HL-60/S4 (cell line): ENCODE measurements around the gene ZFYVE21.

Source experiments
- in situ Hi-C: fragments of 300-500 bp; cut with MboI; formaldehyde crosslinking; loops from 2 replicates; pipeline ENCODE4 v1.14.3; 2022; ENCODE audit warnings: low sequenced_read_pairs

ZFYVE21 gene

DNA sequence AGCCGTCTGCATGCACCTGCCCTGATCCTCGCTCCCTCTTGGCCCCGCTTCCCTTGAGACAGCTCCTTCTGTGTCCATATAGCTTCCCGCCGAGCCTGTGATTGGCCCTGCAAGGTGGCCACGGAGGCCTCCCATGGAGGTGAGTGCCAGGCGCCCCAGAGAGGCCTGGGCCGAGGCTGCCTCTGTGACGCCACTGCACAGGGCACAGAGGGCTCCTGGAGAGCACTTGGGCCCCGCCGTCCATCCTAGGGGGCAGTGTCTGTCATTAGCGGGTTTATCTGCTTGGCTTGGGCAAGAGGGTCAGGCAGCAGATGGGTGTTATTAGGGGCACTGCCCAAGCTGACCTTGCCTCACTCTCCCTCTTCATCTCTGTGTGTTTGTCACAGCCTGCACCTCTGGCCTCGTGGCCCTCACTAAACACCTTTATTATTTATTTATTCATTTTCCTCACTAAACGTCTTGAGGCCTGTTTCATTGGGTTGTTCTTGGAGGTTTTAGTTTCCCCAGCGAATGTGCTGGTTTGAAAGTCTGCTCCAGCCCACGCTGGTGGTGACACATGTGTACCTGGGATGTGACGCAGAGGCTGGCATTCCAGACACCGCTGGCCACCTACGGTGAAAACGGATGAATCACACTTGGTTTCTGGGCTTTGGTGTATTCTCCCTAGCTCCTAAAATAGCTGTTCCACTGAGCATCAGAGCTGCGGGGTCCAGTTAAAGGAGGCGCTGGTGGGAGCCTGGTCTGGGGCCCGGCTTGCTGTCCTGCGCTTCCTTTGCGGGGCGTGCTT, 5.9 kb downstream of the ZFYVE21 start:
- in situ Hi-C loops = no loop called here

- in situ Hi-C loops = no loop called here
Observed at GRCh38 chr14:103723748-103724081, 8.1 kb downstream of the ZFYVE21 start.

GRCh38 chr14:103724116-103724515, 8.5 kb downstream of the ZFYVE21 start:
- in situ Hi-C loops = no loop called here

GRCh38 chr14:103725001-103725682, 9.5 kb downstream of the ZFYVE21 start:
- in situ Hi-C loops = no loop called here

DNA sequence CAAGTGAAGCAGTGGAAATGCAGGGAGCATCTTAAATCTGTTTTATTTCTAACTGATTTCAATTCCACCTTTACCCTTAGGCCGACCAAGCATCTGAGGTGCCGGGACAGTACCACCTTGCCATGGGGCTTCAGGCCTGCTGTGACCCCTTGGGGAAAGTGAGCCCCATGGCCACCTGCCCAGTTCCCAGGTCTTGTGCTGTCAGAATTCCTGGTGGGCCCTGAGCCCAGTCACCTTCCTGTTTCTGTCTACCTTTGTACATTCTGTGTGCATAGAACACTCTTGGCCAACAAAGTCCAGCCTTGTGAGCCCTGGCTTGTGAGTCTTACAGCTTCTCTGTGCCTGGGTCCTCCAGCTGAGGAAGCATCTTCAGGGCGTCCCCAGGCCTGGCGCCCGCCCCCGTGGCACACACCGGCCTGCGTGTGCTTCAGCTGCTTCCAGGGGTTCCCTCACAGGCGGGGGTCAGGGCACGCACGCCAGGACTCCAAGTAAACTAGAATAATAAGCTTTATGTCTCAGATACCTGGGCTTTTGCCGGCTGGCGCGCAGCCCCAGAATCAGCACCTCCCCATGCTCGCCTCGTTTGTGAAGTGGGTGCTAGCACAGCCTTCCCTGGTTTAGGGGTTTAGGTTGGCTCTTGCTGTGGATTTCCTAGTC, 10.3 kb downstream of the ZFYVE21 start:
- in situ Hi-C loops = no loop called here

DNA sequence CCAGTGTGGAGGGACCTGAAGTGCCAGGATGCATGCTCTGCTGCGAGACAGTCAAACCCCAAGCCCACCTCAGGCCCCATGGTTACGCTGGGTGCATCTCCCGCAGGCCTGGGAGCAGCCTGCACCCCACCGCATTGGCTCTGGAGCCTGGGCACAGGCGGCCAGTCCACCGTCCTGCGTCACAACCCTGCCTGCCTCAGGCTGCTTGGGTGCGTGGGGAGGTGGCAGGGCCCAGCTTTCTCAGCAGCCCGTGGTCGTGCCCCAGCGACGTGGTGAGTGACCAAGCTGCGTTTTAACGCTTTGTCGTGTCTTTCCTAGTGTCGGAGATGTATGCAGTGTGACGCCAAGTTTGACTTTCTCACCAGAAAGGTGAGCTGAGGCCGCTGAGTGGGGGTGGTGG, 10.9 kb downstream of the ZFYVE21 start:
- in situ Hi-C loops = no loop called here

DNA sequence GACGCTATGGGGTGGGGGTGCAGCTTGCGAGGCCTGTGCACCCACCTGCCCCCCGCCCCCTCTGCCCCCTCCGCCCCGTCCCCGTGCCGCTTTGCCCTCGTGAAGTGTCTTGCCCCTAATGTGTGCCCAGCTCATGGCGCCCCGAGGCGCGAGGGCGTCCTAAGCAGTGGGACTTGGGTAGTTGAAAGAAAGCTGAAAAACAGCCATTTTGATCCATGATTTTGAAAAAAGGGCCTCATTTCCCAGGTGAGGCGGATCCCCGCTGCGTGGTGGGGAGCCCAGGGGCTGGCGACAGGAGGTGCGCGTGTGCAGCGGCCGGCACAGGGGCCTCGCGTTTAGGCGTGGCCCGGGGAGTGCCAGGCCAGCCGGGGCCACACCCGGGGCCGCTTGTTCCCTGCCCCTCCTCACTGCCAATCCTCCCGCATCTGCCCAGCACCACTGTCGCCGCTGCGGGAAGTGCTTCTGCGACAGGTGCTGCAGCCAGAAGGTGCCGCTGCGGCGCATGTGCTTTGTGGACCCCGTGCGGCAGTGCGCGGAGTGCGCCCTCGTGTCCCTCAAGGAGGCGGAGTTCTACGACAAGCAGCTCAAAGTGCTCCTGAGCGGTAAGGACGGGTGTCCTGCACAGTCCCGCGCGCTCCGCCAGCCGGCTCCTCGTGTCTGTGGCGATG, 11.8 kb downstream of the ZFYVE21 start:
- in situ Hi-C loops = no loop called here

DNA sequence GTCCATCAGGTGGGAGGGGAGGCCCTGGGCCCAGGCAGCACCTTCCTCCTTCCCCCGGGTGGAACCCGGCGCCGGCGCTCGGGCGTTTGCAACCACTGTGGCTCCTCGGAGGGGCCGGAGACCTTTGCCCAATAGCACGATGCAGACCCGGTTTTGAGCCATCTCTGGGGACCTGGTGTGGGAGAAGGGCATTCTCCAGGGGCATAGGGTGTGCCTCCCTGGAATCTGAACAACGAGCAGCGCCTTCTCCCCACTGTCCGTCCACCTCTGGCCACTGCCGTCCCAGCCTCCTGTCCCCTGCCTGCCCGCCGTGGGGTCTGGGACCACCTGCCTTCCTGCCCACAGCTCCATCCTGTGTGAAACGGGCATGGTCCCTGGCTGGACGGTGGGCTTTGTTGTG, 12.5 kb downstream of the ZFYVE21 start:
- in situ Hi-C loops = no loop called here

DNA sequence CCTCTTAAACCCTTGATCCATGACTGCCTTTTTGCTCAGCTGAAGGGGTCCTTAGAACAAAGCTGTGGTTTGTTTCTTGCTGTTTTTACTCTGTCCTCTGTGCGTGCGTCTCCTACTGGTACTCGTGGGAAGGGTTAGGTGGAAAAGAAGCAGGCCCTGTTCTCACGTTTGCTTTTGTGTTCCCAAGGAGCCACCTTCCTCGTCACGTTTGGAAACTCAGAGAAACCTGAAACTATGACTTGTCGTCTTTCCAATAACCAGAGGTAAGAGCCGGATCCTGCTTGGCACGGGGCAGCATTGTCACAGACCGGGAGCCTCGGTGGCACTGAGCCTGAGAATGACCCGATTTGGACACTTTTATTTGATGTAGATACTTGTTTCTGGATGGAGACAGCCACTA, 13.1 kb downstream of the ZFYVE21 start:
- in situ Hi-C loops = no loop called here

GRCh38 chr14:103729496-103730448, 14.2 kb downstream of the ZFYVE21 start:
- in situ Hi-C loops = no loop called here

- in situ Hi-C loops = no loop called here
Observed at GRCh38 chr14:103730490-103731035, 15.0 kb downstream of the ZFYVE21 start.

GRCh38 chr14:103731481-103731880, 15.9 kb downstream of the ZFYVE21 start:
- in situ Hi-C loops = no loop called here

DNA sequence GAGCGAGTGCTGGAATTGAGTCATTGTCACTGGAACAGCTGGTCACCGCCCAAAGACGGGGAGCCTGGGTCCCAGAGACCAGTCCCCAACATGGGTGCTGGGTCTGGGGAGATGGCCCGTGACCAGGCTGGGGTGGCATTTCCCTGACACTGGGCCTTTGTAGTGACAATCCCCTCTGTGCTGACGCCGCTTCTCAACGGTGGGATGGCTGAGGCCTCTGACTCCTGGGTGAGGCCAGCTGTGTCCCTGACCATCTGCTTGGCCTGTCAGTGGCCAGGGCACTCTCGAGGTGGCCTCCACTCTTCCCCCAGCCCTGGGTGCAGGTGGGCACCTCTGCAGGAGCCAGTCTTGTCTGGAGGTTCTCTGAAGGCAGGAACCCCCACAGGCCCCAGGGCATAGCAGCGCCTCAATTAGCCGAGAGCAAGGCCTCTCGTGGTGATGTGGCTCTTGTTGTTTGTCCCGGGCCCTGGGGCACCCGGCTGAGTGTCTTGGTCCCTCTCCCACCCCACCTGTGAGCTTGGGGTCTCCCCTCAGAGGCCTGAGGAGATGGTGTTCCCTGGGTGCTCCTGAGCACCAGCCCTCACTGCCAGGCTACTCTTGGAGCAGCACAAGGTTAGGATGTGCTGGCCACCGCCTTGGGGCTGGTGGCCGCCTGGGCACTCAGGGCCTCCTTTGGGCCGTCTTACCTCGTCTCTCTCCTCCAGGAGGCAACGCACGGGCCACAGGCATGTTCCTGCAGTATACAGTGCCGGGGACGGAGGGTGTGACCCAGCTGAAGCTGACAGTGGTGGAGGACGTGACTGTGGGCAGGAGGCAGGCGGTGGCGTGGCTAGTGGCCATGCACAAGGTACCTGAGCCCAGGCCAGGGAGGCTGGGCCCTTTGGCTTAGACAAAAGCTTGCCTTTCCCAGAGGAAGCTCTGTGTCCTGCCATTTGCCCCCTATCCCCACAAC, 16.6 kb downstream of the ZFYVE21 start:
- in situ Hi-C loops = no loop called here

GRCh38 chr14:103732868-103733620, 17.4 kb downstream of the ZFYVE21 start:
- in situ Hi-C loops = no loop called here

GRCh38 chr14:103733651-103734050, 18.0 kb downstream of the ZFYVE21 start:
- in situ Hi-C loops = no loop called here

DNA sequence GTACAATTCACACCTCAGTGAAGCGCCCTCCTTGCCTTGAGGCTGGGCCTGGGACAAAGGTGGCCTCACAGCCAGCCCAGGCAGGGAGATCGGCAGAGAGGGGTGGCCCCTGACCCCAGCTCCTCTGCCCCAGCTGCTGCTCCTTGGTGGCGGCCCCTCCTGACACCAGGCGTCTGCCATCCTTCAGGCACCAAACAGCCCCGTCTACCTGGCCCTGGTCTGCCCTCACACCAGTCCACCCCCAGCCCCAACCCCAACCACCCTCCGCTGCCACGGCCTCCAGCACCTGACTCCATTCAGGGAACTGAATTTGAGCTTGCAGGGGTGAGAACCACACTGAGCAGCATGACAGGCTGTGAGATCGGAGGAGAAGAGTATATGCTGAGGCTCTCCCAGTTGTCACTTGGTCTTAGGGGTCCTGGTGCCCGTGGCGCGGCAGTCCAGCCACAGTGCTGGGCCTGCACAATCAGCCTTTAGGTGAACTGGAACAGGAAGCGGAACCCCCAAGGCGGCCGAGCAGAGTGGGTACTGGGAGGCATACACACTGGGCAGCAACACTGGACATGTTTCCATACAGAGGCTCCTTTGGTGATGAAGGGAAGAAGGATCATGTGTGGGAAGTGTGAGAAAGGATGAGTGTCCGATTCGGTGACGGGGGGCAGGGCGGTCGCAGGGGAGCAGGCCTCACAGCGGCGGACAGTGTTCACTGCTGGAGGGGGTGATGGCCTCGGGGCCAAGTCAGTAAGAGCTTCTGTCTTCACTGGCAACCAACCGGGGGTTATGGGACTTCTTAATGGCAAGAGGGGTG, 18.7 kb downstream of the ZFYVE21 start:
- in situ Hi-C loops = no loop called here

GRCh38 chr14:103735022-103735421, 19.4 kb downstream of the ZFYVE21 start:
- in situ Hi-C loops = no loop called here

DNA sequence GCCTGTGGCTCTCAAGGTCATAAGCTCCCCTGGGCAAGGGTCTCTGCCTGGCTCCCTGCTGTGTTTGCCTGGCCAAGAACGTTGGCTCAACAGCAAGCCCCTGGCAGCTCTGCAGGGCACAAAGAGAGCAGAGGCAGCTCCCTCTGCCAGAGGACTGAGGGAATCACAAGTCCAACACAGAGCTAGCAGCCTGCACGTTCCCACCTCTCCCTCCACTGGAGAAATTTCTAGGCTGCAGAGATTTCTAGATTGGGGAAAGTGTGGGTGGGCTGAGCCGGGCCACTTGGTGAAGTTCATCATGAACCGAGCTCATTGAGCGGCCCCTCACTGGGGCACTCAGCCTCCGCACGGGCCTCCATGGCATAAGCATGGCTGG, 19.8 kb downstream of the ZFYVE21 start:
- in situ Hi-C loops = no loop called here
